Fibroblast of skin of right biceps (primary cell): Measurements from ENCODE around the gene ABCC8.
A peak's percentile ranks its signal among the peaks of the same experiment; 100 is the strongest.

Experiments
- DNase-seq: peaks from one replicate; pipeline ENCODE4 v3.0.0-alpha.2; 2013

The ABCC8 gene

GRCh38 chr11:17504330-17505107, 27.9 kb upstream of the ABCC8 start:
- DNase-seq, result peak; percentile 42

GRCh38 chr11:17502630-17503029, 26.0 kb upstream of the ABCC8 start:
- DNase-seq, result no peak

GRCh38 chr11:17500673-17501072, 24.0 kb upstream of the ABCC8 start:
- no peak for DNase-seq

- DNase-seq, result no peak
Measured at GRCh38 chr11:17498475-17498874, 21.8 kb upstream of the ABCC8 start.

- DNase-seq, result no peak
Measured at GRCh38 chr11:17498058-17498457, 21.4 kb upstream of the ABCC8 start.

- no peak for DNase-seq
Measured at GRCh38 chr11:17496406-17496805, 19.8 kb upstream of the ABCC8 start.

GRCh38 chr11:17494019-17494418, 17.4 kb upstream of the ABCC8 start:
- no peak for DNase-seq

GRCh38 chr11:17490938-17491337, 14.3 kb upstream of the ABCC8 start:
- DNase-seq, result no peak

- no peak for DNase-seq
Measured at GRCh38 chr11:17490232-17490631, 13.6 kb upstream of the ABCC8 start.

GRCh38 chr11:17489751-17490150, 13.1 kb upstream of the ABCC8 start:
- no peak for DNase-seq

GRCh38 chr11:17488563-17488962, 11.9 kb upstream of the ABCC8 start:
- DNase-seq, result no peak

GRCh38 chr11:17486646-17487045, 10.0 kb upstream of the ABCC8 start:
- DNase-seq, result no peak

GRCh38 chr11:17483505-17483904, 6.9 kb upstream of the ABCC8 start:
- no peak for DNase-seq

- DNase-seq, result no peak
Measured at GRCh38 chr11:17481905-17482304, 5.3 kb upstream of the ABCC8 start.

- DNase-seq, result no peak
Measured at GRCh38 chr11:17479284-17480214, 2.9 kb upstream of the ABCC8 start.

- no peak for DNase-seq
Measured at GRCh38 chr11:17478070-17478469, 1.4 kb upstream of the ABCC8 start.

- no peak for DNase-seq
Measured at GRCh38 chr11:17477361-17477760, 716 bp upstream of the ABCC8 start.

- DNase-seq, result no peak
Measured at GRCh38 chr11:17477084-17477333, 364 bp upstream of the ABCC8 start.

- DNase-seq, result no peak
Measured at GRCh38 chr11:17475666-17476316, 854 bp downstream of the ABCC8 start.

- DNase-seq, result peak; percentile 7
Measured at GRCh38 chr11:17473071-17473744, 3.4 kb downstream of the ABCC8 start.

- no peak for DNase-seq
Measured at GRCh38 chr11:17472467-17472866, 4.2 kb downstream of the ABCC8 start.

- no peak for DNase-seq
Measured at GRCh38 chr11:17471501-17471900, 5.1 kb downstream of the ABCC8 start.

- no peak for DNase-seq
Measured at GRCh38 chr11:17469998-17470397, 6.6 kb downstream of the ABCC8 start.
